Pancreas (tissue), 10 donors: ENCODE results near the gene TEN1. TPM values are rescaled to one million over a fixed set of nuclear protein-coding genes. Genes with fewer than 3 reads are reported as not detected.

Source experiments
- ATAC-seq, 4 donors: fragments of 200-7000 bp; cut with Tn5 transposase; one replicate each; pipeline versions ENCODE4 v1.8.0 to v1.9.1; 2020; ENCODE audit warnings: mild to moderate bottlenecking in 4 of 4, moderate library complexity in 4 of 4
- DNase-seq, 6 donors: peaks; one replicate each; pipeline ENCODE4 v3.0.0-alpha.2; 2020
- FAIRE-seq: peaks from 2 replicates; lab custom pipeline; 2012; peaks lifted over from hg19 to GRCh38; lab: Jason Lieb, UNC
- H3K27ac ChIP-seq, 4 donors: fragments of 200-600 bp; sonication (generic); 1 replicate in 3 of 4; 2 replicates in 1 of 4; pipeline versions ENCODE4 v1.5.0 to v1.8.0; 2020
- H3K27me3 ChIP-seq, 4 donors: fragments of 200-600 bp; one replicate each; pipeline ENCODE4 v1.8.0; 2021
- H3K36me3 ChIP-seq, 3 donors: fragments of 200-600 bp; sonication (generic) in 1 of 3; one replicate each; pipeline versions ENCODE4 v1.5.0 to v1.8.0; 2020 to 2021
- H3K4me1 ChIP-seq, 3 donors: fragments of 200-600 bp; one replicate each; pipeline ENCODE4 v1.8.0; 2021
- H3K4me3 ChIP-seq, 4 donors: fragments of 200-600 bp; sonication (generic) in 2 of 4; one replicate each; pipeline versions ENCODE4 v1.5.0 to v1.8.0; 2020 to 2021
- H3K9me3 ChIP-seq, 4 donors: fragments of 200-600 bp; one replicate each; pipeline ENCODE4 v1.8.0; 2021
- WGBS, 2 donors: extraction: QIAGEN DNeasy Blood & Tissue Kit; methylation state at CpG; one replicate each; pipeline ENCODE4 v1.1.7; 2013; 5-methylcytosine and 5-hydroxymethylcytosine counted together
- intact Hi-C, 3 donors: fragments of 100-400 bp; cut with DNase I; formaldehyde crosslinking; loops; one replicate each; pipeline versions ENCODE4 v1.11.1 to v1.14.2; 2022
- polyA plus RNA-seq, 2 donors: library from polyadenylated mRNA; stranded (reverse); fragments of 200-250 nt; gene quantifications; one replicate each; pipeline ENCODE4 v1.2.3, GENCODE V29; 2013
- total RNA-seq, 6 donors: library from RNA; stranded (reverse); fragmentation: NEBNext Ultra II Directional in 4 of 6; extraction: Animal tissue kit (Norgen Biotek cat#: 25700) in 4 of 6; gene quantifications; one replicate each; pipeline versions ENCODE4 v1.2.1 to v1.2.4, GENCODE V29; 2021 to 2023
- TF ChIP-seq, protein P1 (sequence below), 4 donors: fragments of 200-600 bp; sonication (generic) in 3 of 4; IDR thresholded peaks; one replicate each; pipeline versions ENCODE4 v1.5.0 to v1.8.0; 2021; ENCODE audit warnings: antibody characterized with exemption in 4 of 4
- donor health status: healthy with polysubstance abuse.
- donor health status: DM: no; HTN: no; CAD: no; lungs with moderate emphysema.
- donor health status: DM: no; HTN: no; CAD: no.
- donor health status: control.
- donor health status: control.
- donor health status: Bipolar disorder and iron deficiency.
- donor health status: DM: yes; HTN: yes; CAD: no.
- donor health status: DM: no; HTN: no; CAD: no.
- donor health status: DM: no; HTN: no; CAD: no.
- donor health status: DM: yes; HTN: yes; CAD: no.

TEN1 gene
- total and polyA plus RNA-seq, 8 donors: 6.9 to 35.0 (median 12.7) TPM

DNA sequence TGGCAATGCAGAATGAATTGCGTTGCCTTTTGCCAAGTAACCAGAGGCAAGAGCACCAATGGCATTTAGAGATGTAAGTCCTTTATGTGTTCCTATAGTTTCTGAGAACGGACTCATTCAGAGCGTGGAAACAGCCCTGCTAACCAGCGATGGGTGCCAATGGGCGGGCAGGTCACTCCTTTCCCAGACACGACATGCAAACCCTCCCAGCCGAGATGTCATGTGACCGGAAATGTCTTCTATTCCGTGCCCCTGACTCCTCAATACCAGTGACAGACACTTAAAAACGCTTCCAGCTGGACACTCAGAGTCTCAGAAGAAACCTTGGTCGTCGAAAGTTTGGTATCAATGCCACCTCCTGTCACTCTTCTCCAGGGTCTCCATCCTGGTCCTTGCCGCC lies 41.4 kb upstream of the TEN1 start:
- TF ChIP-seq, protein P1, sequence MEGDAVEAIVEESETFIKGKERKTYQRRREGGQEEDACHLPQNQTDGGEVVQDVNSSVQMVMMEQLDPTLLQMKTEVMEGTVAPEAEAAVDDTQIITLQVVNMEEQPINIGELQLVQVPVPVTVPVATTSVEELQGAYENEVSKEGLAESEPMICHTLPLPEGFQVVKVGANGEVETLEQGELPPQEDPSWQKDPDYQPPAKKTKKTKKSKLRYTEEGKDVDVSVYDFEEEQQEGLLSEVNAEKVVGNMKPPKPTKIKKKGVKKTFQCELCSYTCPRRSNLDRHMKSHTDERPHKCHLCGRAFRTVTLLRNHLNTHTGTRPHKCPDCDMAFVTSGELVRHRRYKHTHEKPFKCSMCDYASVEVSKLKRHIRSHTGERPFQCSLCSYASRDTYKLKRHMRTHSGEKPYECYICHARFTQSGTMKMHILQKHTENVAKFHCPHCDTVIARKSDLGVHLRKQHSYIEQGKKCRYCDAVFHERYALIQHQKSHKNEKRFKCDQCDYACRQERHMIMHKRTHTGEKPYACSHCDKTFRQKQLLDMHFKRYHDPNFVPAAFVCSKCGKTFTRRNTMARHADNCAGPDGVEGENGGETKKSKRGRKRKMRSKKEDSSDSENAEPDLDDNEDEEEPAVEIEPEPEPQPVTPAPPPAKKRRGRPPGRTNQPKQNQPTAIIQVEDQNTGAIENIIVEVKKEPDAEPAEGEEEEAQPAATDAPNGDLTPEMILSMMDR (IDR thresholded peaks at IDR 0.05): no peak

GRCh38 chr17:75940727-75941441 lies 38.2 kb upstream of the TEN1 start, which contains the start of gene FBF1:
FBF1 (minus strand) TSS chr17:75941042; CDS start chr17:75938149, 2,893 bp downstream.
- Histone ChIP-seq H3K4me3 (peak within 1 kb of the TSS; percentile 52 to 98 (median 76)), H3K27me3 (no peaks in the 10 kb centered on the region), H3K4me1 (peaks cover 6 to 10% (median 8%) of the 10 kb centered on the region in 3 donors), H3K36me3 (peaks cover 0 to 8% (median 0%) of the 10 kb centered on the region in 3 donors), H3K9me3 (no peaks in the 10 kb centered on the region), H3K27ac (peak within 1 kb of the TSS; percentile 45 to 63 (median 55))
- DNase-seq: peak; percentile 95 to 99 (median 96)
- TF ChIP-seq, protein P1 (IDR thresholded peaks at IDR 0.05): no peak
- ATAC-seq: peak; percentile 98 to 100 (median 98)
- WGBS, 2 donors: 0% methylated on average over 56 to 63 of the region's 63 CpGs
- FAIRE-seq: no peak
- intact Hi-C loops: no loop called here

More for the DNA sequence above, 41.4 kb upstream of the TEN1 start:
- Histone ChIP-seq H3K27ac (no peak overlapping the region), H3K27me3 (no peaks in the 10 kb centered on the region), H3K4me3 (no peak overlapping the region), H3K36me3 (no peaks in the 10 kb centered on the region), H3K4me1 (peaks cover 4 to 10% (median 6%) of the 10 kb centered on the region in 3 donors), H3K9me3 (no peaks in the 10 kb centered on the region)
- DNase-seq (peak in 1 of 6 donors; percentile 28), FAIRE-seq (no peak), ATAC-seq (no peak)
- 83 to 91% methylated on average over 13 of the region's 13 CpGs for WGBS, 2 donors
- intact Hi-C loops: no loop called here

- Histone ChIP-seq H3K27me3 (no peaks in the 10 kb centered on the region), H3K4me1 (peaks cover 6 to 10% (median 8%) of the 10 kb centered on the region in 3 donors), H3K36me3 (peaks cover 0 to 13% (median 0%) of the 10 kb centered on the region in 3 donors), H3K27ac (peak overlapping the region in 3 of 4 donors; percentile 19 to 37 (median 30)), H3K9me3 (no peaks in the 10 kb centered on the region), H3K4me3 (peak overlapping the region in 3 of 4 donors; percentile 52 to 98 (median 77))
- ATAC-seq: peak; percentile 8 to 13 (median 10)
- no peak for FAIRE-seq
- TF ChIP-seq, protein P1 (IDR thresholded peaks at IDR 0.05): no peak
- intact Hi-C loops: no loop called here
- DNase-seq: peak in 4 of 6 donors; percentile 35 to 51 (median 46)
- 8 to 10% methylated on average over 6 of the region's 6 CpGs for WGBS, 2 donors
These were observed 37.6 kb upstream of the TEN1 start for GRCh38 chr17:75941442-75941819.

- Histone ChIP-seq H3K36me3 (peaks cover 0 to 20% (median 6%) of the 10 kb centered on the region in 3 donors), H3K4me3 (no peak overlapping the region), H3K27ac (no peak overlapping the region), H3K27me3 (no peaks in the 10 kb centered on the region), H3K9me3 (no peaks in the 10 kb centered on the region), H3K4me1 (peaks cover 6 to 10% (median 8%) of the 10 kb centered on the region in 3 donors)
- WGBS, 2 donors: 92 to 97% methylated on average over 4 of the region's 4 CpGs
- FAIRE-seq (no peak), DNase-seq (no peak), ATAC-seq (no peak)
- TF ChIP-seq, protein P1 (IDR thresholded peaks at IDR 0.05): no peak
- intact Hi-C loops: no loop called here
These were observed 36.6 kb upstream of the TEN1 start for GRCh38 chr17:75942473-75942872.

DNA sequence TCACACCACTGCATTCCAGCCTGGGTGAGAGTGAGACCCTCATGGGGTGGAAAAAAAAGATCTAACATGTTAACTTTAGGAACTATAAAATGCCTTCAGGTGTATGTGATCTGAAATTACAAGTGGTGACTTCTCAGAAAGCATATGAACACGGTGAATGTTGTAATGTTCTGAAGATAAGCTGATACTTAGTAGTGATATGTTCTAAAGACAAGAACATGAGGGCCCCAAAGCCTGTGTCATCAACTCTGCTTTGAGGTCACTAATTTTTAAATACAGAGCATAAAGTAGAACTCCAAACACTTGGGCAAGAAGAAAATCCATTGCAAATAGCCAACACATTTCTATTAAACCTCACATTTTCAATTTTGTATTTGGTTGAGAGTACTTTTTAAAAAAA lies 35.5 kb upstream of the TEN1 start:
- WGBS, 2 donors: 21 to 35% methylated on average over 1 of the region's 1 CpG
- no peak for DNase-seq
- intact Hi-C loops: no loop called here
- TF ChIP-seq, protein P1 (IDR thresholded peaks at IDR 0.05): no peak
- H3K4me3 ChIP-seq: no peak overlapping the region
- H3K4me1 ChIP-seq: peaks cover 6 to 10% (median 8%) of the 10 kb centered on the region in 3 donors
- peaks cover 0 to 30% (median 12%) of the 10 kb centered on the region in 3 donors for H3K36me3 ChIP-seq
- FAIRE-seq: no peak
- ATAC-seq: no peak
- H3K9me3 ChIP-seq: no peaks in the 10 kb centered on the region
- H3K27ac ChIP-seq: no peak overlapping the region
- H3K27me3 ChIP-seq: no peaks in the 10 kb centered on the region
